SK-N-SH treated with all-trans-retinoic acid at 6 μM for 48 hours (cell line): Measurements from ENCODE around the gene GPC2.
"Not testable (repeated sequence)": the region's sequence is repeated elsewhere in the genome, so short reads cannot be mapped to it uniquely, and the experiment has no call there.

ENCODE experiments used
- BACH2 ChIP-seq: fragments of 250-450 bp; sonication (Bioruptor Pico); IDR thresholded peaks from 2 replicates; pipeline ENCODE4 v1.9.0; 2021; ENCODE audit warnings: mild to moderate bottlenecking, borderline replicate concordance
- GLIS3 ChIP-seq: fragments of 250-450 bp; sonication (Bioruptor Pico); IDR thresholded peaks from 2 replicates; pipeline ENCODE4 v1.5.0; 2020; ENCODE audit warnings: mild to moderate bottlenecking, moderate library complexity
- OSR1 ChIP-seq: fragments of 250-450 bp; sonication (Bioruptor Pico); IDR thresholded peaks from 2 replicates; pipeline ENCODE4 v1.8.0; 2022; ENCODE audit warnings: moderate library complexity, mild to moderate bottlenecking, inconsistent platforms
- PATZ1 ChIP-seq: fragments of 250-450 bp; sonication (Bioruptor Pico); IDR thresholded peaks from 2 replicates; pipeline ENCODE4 v1.8.0; 2020; ENCODE audit warnings: mild to moderate bottlenecking, moderate library complexity, borderline replicate concordance
- POU6F1 ChIP-seq: fragments of 250-450 bp; sonication (Bioruptor Pico); IDR thresholded peaks from 2 replicates; pipeline ENCODE4 v1.8.0; 2021; ENCODE audit warnings: low read depth, mild to moderate bottlenecking, moderate library complexity, borderline replicate concordance
- RARB ChIP-seq: fragments of 250-450 bp; sonication (Bioruptor Pico); IDR thresholded peaks from 2 replicates; pipeline ENCODE4 v1.8.0; 2021; ENCODE audit warnings: mild to moderate bottlenecking, moderate library complexity
- ZNF70 ChIP-seq: fragments of 450-650 bp; formaldehyde crosslinking; IDR thresholded peaks from 2 replicates; pipeline ENCODE4 v1.5.0; 2020; ENCODE audit warnings: mild to moderate bottlenecking, moderate library complexity
- TF ChIP-seq, protein P1 (sequence below): fragments of 250-450 bp; sonication (Bioruptor Pico); IDR thresholded peaks from 2 replicates; pipeline ENCODE4 v1.5.1; 2020; ENCODE audit warnings: low read depth, mild to moderate bottlenecking, moderate library complexity

DNA sequence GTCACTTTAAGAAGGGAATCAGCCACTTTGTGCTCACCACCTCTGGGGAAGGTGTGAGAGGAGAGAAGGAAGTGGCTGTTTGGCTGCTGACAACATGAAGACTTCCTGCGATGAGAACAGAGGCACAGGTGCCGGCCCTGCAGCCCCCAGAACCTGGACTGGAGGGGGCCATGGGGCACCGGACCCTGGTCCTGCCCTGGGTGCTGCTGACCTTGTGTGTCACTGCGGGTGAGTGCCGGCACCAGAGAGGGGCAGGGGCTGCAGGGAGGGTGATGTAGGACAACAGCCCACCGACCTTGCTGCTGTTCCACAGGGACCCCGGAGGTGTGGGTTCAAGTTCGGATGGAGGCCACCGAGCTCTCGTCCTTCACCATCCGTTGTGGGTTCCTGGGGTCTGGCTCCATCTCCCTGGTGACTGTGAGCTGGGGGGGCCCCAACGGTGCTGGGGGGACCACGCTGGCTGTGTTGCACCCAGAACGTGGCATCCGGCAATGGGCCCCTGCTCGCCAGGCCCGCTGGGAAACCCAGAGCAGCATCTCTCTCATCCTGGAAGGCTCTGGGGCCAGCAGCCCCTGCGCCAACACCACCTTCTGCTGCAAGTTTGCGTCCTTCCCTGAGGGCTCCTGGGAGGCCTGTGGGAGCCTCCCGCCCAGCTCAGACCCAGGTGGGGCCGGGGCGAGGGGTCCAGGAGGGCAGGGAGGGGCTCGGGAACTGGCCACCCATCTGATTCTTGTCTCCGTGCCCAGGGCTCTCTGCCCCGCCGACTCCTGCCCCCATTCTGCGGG, 42.8 kb upstream of the GPC2 start, which contains the start of gene PVRIG:
- TF ChIP-seq GLIS3 (CRISPR knock-in tag); POU6F1 (CRISPR knock-in tag); BACH2 (CRISPR knock-in tag); PATZ1 (CRISPR knock-in tag); RARB (CRISPR knock-in tag); ZNF70; OSR1 (CRISPR knock-in tag): not testable (repeated sequence)
- TF ChIP-seq, protein P1, sequence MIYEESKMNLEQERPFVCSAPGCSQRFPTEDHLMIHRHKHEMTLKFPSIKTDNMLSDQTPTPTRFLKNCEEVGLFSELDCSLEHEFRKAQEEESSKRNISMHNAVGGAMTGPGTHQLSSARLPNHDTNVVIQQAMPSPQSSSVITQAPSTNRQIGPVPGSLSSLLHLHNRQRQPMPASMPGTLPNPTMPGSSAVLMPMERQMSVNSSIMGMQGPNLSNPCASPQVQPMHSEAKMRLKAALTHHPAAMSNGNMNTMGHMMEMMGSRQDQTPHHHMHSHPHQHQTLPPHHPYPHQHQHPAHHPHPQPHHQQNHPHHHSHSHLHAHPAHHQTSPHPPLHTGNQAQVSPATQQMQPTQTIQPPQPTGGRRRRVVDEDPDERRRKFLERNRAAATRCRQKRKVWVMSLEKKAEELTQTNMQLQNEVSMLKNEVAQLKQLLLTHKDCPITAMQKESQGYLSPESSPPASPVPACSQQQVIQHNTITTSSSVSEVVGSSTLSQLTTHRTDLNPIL (CRISPR knock-in tag) = not testable (repeated sequence)
